Measurements from ENCODE around the gene TMPRSS9. TPM values are rescaled to one million over a fixed set of nuclear protein-coding genes. Genes with fewer than 3 reads are reported as not detected.

TMPRSS9 gene
- total RNA-seq, 1 experiment from 2014 or later, result not detected

- Histone ChIP-seq H3K27ac (ENCODE audit: low read depth, low read length, poor library complexity, severe bottlenecking) (no peak overlapping the region), H3K36me3 (ENCODE audit: insufficient read depth, low read length, poor library complexity, severe bottlenecking) (peaks cover 11% of the 10 kb centered on the region), H3K4me1 (ENCODE audit: insufficient read depth, low read length, poor library complexity, severe bottlenecking) (no peaks in the 10 kb centered on the region), H3K4me3 (ENCODE audit: low read depth, low read length, poor library complexity, severe bottlenecking) (no peak overlapping the region), H3K9me3 (ENCODE audit: low read depth, low read length, poor library complexity, severe bottlenecking) (no peaks in the 10 kb centered on the region), H3K27me3 (replicated peaks; ENCODE audit: insufficient read depth, low read depth, low read length, poor library complexity) (no peaks in the 10 kb centered on the region)
- ChIA-PET POLR2A (ENCODE audit: low non-redundant PET) (no interaction called here), CTCF (no interaction called here)
- intact Hi-C loops (cut with micrococcal nuclease; ENCODE audit: unreplicated experiment), result no loop called here
- no peak for DNase-seq (ENCODE audit: low spot score)
- TF ChIP-seq EZH2 (IDR thresholded peaks at IDR 0.05; ENCODE audit: borderline replicate concordance, low read depth, low read length, poor library complexity, severe bottlenecking) (no peak), CTCF (conservative IDR thresholded peaks at IDR 0.05; ENCODE audit: low read depth, low read length) (no peak)
- BruUV-seq (replicated peaks), result no TSS peak
These were observed 40.0 kb upstream of the TMPRSS9 start for GRCh38 chr19:2320049-2320448.

DNA sequence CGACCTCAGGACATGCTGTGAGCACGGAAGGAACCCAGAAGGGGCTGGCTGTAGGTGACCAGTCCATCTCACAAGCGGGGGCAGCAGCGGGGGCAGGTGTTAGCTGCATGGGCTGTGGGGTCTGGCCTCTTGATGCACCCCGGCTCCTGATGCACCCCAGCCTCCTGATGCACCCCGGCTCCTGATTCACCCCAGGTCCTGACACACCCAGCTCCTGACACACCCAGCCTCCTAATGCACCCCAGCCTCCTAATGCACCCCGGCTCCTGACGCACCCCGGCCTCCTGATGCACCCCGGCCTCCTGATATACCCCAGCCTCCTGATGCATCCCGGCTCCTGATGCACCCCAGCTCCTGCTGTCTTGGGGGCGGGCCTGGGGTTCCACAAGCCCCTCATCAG, 39.1 kb upstream of the TMPRSS9 start:
- H3K36me3 ChIP-seq (ENCODE audit: insufficient read depth, low read length, poor library complexity, severe bottlenecking), result peaks cover 11% of the 10 kb centered on the region
- BruUV-seq (replicated peaks), result no TSS peak
- DNase-seq (ENCODE audit: low spot score), result no peak
- H3K27ac ChIP-seq (ENCODE audit: low read depth, low read length, poor library complexity, severe bottlenecking), result no peak overlapping the region
- CTCF ChIA-PET, result no interaction called here
- H3K9me3 ChIP-seq (ENCODE audit: low read depth, low read length, poor library complexity, severe bottlenecking), result no peaks in the 10 kb centered on the region
- intact Hi-C loops (cut with micrococcal nuclease; ENCODE audit: unreplicated experiment), result no loop called here
- TF ChIP-seq EZH2 (IDR thresholded peaks at IDR 0.05; ENCODE audit: borderline replicate concordance, low read depth, low read length, poor library complexity, severe bottlenecking) (no peak), CTCF (conservative IDR thresholded peaks at IDR 0.05; ENCODE audit: low read depth, low read length) (no peak)
- no peaks in the 10 kb centered on the region for H3K27me3 ChIP-seq (replicated peaks; ENCODE audit: insufficient read depth, low read depth, low read length, poor library complexity)
- H3K4me1 ChIP-seq (ENCODE audit: insufficient read depth, low read length, poor library complexity, severe bottlenecking), result no peaks in the 10 kb centered on the region
- no peak overlapping the region for H3K4me3 ChIP-seq (ENCODE audit: low read depth, low read length, poor library complexity, severe bottlenecking)
- POLR2A ChIA-PET (ENCODE audit: low non-redundant PET), result no interaction called here

DNA sequence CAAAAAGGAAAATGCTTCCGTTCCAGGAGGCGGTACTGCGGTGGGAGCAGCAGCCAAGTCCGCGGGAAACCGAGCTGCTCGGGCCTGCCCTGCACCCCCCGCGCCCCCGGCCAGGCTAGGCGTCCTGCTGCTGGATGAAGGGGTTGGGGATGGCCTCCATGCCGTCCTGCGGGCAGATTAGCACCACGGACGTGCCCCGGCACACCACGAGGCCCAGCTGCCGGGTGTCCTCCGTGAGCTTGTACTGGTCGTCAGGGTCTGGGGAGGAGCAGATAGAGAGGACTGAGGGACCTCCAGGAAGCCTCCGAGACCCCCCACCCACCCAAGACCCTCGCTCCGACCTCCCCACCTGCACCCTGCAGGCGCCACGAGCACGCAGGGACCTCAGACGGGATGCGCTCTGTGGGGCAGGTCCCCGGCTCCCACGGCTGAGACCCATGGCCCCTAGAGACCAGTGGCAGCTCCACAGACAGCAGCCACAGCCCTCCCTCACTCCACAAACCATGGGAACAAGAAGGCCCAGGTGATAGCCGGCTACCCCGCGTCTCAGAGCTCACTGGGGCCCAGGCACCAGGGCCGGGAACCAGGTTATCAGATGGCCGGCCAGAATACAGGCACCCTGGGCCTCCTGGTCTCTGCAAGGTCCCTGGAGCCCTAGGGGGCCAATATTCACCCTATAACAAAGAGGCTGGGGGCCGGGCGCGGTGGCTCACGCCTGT, 38.3 kb upstream of the TMPRSS9 start:
- no peaks in the 10 kb centered on the region for H3K9me3 ChIP-seq (ENCODE audit: low read depth, low read length, poor library complexity, severe bottlenecking)
- DNase-seq (ENCODE audit: low spot score), result no peak
- BruUV-seq (replicated peaks), result no TSS peak
- POLR2A ChIA-PET (ENCODE audit: low non-redundant PET), result no interaction called here
- CTCF ChIA-PET, result no interaction called here
- H3K27ac ChIP-seq (ENCODE audit: low read depth, low read length, poor library complexity, severe bottlenecking), result no peak overlapping the region
- TF ChIP-seq EZH2 (IDR thresholded peaks at IDR 0.05; ENCODE audit: borderline replicate concordance, low read depth, low read length, poor library complexity, severe bottlenecking) (no peak), CTCF (conservative IDR thresholded peaks at IDR 0.05; ENCODE audit: low read depth, low read length) (no peak)
- peaks cover 11% of the 10 kb centered on the region for H3K36me3 ChIP-seq (ENCODE audit: insufficient read depth, low read length, poor library complexity, severe bottlenecking)
- no peaks in the 10 kb centered on the region for H3K27me3 ChIP-seq (replicated peaks; ENCODE audit: insufficient read depth, low read depth, low read length, poor library complexity)
- peaks cover under 1% of the 10 kb centered on the region for H3K4me1 ChIP-seq (ENCODE audit: insufficient read depth, low read length, poor library complexity, severe bottlenecking)
- intact Hi-C loops (cut with micrococcal nuclease; ENCODE audit: unreplicated experiment), result no loop called here
- H3K4me3 ChIP-seq (ENCODE audit: low read depth, low read length, poor library complexity, severe bottlenecking), result no peak overlapping the region
